Panc1 (cell line): ENCODE measurements around the gene SCRG1. TPM values are rescaled to one million over a fixed set of nuclear protein-coding genes. Genes with fewer than 3 reads are reported as not detected.

Experiments
- ATAC-seq: fragments of 200-7000 bp; cut with Tn5 transposase; 2 replicates; pipeline ENCODE4 v1.9.1; 2020; ENCODE audit warnings: mild to moderate bottlenecking, moderate library complexity
- BruUV-seq: library from RNA; stranded (reverse); fragments of 400-500 nt; replicated peaks from 2 replicates; lab custom pipeline; 2021; lab: Mats Ljungman, UMichigan
- CTCF ChIA-PET: fragments of 300-600 bp; sonication (Branson Sonifier 250); formaldehyde crosslinking; loops from one replicate; lab custom pipeline; 2022; ENCODE audit warnings: antibody characterized with exemption; lab: Charles Lee
- POLR2A ChIA-PET: fragments of 300-600 bp; sonication (Branson Sonifier 250); formaldehyde crosslinking; loops from one replicate; lab custom pipeline; 2022; ENCODE audit warnings: antibody characterized with exemption; lab: Charles Lee
- DNase-seq: peaks from one replicate; pipeline ENCODE4 v3.0.0-alpha.2; 2010; ENCODE audit warnings: low read depth, low spot score
- H3K27ac ChIP-seq: 2 replicates; pipeline ENCODE4 v1.5.1; 2011; ENCODE audit warnings: mild to moderate bottlenecking, low read length, inconsistent platforms
- H3K27me3 ChIP-seq: fragments of 200-500 bp; sonication (Bioruptor generic); 2 replicates; pipeline ENCODE4 v1.6.0; 2014; ENCODE audit warnings: low read length, inconsistent platforms; ENCODE audit not compliant: control insufficient read depth, insufficient read depth
- H3K36me3 ChIP-seq: fragments of 200-500 bp; sonication (Bioruptor generic); 2 replicates; pipeline ENCODE4 v1.5.1; 2014; ENCODE audit warnings: inconsistent platforms, mild to moderate bottlenecking, low read length, moderate library complexity; ENCODE audit not compliant: control insufficient read depth, insufficient read depth
- H3K4me1 ChIP-seq: 2 replicates; pipeline ENCODE4 v1.5.1; 2011; ENCODE audit warnings: inconsistent platforms, mild to moderate bottlenecking, low read length, moderate library complexity; ENCODE audit not compliant: control insufficient read depth, insufficient read depth
- H3K4me3 ChIP-seq, 2 experiments: 2 replicates each; pipeline ENCODE4 v1.5.1; 2011 to 2012; ENCODE audit warnings: low read depth in 2 of 2, low read length in 2 of 2, mild to moderate bottlenecking in 2 of 2, inconsistent platforms in 1 of 2, moderate library complexity in 1 of 2
- H3K9me3 ChIP-seq: fragments of 200-500 bp; sonication (Bioruptor generic); 2 replicates; pipeline ENCODE4 v1.5.1; 2014; ENCODE audit warnings: low read depth, mild to moderate bottlenecking, inconsistent platforms, low read length, moderate library complexity; ENCODE audit not compliant: control insufficient read depth, insufficient read depth
- POLR2AphosphoS5 ChIP-seq: IDR thresholded peaks from 2 replicates; pipeline ENCODE4 v1.6.1; 2012; ENCODE audit warnings: mild to moderate bottlenecking, low read depth, low read length, moderate library complexity
- REST ChIP-seq, 2 experiments: IDR thresholded peaks; 2 replicates each; pipeline ENCODE4 v1.6.1; 2011 to 2012; ENCODE audit warnings: low read depth in 2 of 2, control low read depth in 1 of 2, low read length in 1 of 2, mild to moderate bottlenecking in 1 of 2, moderate library complexity in 1 of 2; ENCODE audit not compliant: insufficient read depth in 1 of 2
- SIN3A ChIP-seq: IDR thresholded peaks from 2 replicates; pipeline ENCODE4 v1.6.1; 2012; ENCODE audit warnings: low read depth, mild to moderate bottlenecking, low read length, moderate library complexity, borderline replicate concordance; ENCODE audit not compliant: insufficient read depth
- TCF7L2 ChIP-seq: IDR thresholded peaks from 2 replicates; pipeline ENCODE4 v1.6.1; 2011; ENCODE audit warnings: mild to moderate bottlenecking, low read depth, low read length, inconsistent platforms
- in situ Hi-C: cut with HindIII; loops from 2 replicates; pipeline ENCODE4 v1.10.0; 2016; ENCODE audit warnings: low sequenced_read_pairs, low pct_unique_long_range_greater_than_20kb
- intact Hi-C: fragments of 100-400 bp; cut with micrococcal nuclease; formaldehyde crosslinking; loops from one replicate; pipeline ENCODE4 v1.10.0; 2022; ENCODE audit not compliant: unreplicated experiment
- total RNA-seq: library from RNA; stranded (reverse); gene quantifications from one replicate; pipeline ENCODE4 v1.2.1, GENCODE V29; 2021; ENCODE audit not compliant: unreplicated experiment
- TF ChIP-seq, protein P1 (sequence below): fragments of 450-650 bp; IDR thresholded peaks from 2 replicates; pipeline ENCODE4 v1.5.1; 2017; ENCODE audit warnings: mild to moderate bottlenecking

Gene SCRG1
- total RNA-seq, 1 experiment from 2014 or later, result not detected

DNA sequence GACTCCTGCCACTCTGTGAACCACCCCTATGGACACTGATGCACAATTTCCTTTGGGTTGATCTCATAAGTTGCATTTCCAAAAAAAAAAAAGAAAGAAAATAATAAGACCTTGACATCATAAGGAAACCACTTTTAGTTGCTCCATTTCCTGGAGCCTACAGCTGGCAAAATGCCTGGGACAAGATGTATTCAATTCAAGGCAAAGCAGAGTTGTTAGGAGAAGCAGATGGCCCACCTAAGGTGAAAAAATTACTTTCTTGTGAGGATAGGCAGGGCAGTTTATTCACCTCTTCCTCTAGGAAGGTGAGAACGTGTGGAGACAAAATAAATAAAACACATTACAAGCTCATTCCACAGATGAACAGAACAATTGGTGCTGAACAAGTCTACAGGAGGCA is 14.1 kb upstream of the SCRG1 start:
- no peak overlapping the region for H3K4me3 ChIP-seq
- TF ChIP-seq, protein P1, sequence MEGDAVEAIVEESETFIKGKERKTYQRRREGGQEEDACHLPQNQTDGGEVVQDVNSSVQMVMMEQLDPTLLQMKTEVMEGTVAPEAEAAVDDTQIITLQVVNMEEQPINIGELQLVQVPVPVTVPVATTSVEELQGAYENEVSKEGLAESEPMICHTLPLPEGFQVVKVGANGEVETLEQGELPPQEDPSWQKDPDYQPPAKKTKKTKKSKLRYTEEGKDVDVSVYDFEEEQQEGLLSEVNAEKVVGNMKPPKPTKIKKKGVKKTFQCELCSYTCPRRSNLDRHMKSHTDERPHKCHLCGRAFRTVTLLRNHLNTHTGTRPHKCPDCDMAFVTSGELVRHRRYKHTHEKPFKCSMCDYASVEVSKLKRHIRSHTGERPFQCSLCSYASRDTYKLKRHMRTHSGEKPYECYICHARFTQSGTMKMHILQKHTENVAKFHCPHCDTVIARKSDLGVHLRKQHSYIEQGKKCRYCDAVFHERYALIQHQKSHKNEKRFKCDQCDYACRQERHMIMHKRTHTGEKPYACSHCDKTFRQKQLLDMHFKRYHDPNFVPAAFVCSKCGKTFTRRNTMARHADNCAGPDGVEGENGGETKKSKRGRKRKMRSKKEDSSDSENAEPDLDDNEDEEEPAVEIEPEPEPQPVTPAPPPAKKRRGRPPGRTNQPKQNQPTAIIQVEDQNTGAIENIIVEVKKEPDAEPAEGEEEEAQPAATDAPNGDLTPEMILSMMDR, result no peak
- TF ChIP-seq SIN3A, result no peak
- TF ChIP-seq TCF7L2, result no peak
- TF ChIP-seq REST (IDR thresholded peaks at IDR 0.05; ENCODE audit: insufficient read depth in 1 of 2, low read depth in 2 of 2, low read length in 1 of 2), result no peak
- TF ChIP-seq POLR2AphosphoS5, result no peak
- no peaks in the 10 kb centered on the region for H3K4me1 ChIP-seq
- CTCF ChIA-PET, result no interaction called here
- H3K27me3 ChIP-seq, result no peaks in the 10 kb centered on the region
- DNase-seq (no peak), ATAC-seq (no peak)
- no TSS peak for BruUV-seq
- H3K27ac ChIP-seq, result no peak overlapping the region
- H3K9me3 ChIP-seq, result no peaks in the 10 kb centered on the region
- intact Hi-C loops, result no loop called here
- POLR2A ChIA-PET, result no interaction called here
- in situ Hi-C loops, result no loop called here
- H3K36me3 ChIP-seq, result no peaks in the 10 kb centered on the region

DNA sequence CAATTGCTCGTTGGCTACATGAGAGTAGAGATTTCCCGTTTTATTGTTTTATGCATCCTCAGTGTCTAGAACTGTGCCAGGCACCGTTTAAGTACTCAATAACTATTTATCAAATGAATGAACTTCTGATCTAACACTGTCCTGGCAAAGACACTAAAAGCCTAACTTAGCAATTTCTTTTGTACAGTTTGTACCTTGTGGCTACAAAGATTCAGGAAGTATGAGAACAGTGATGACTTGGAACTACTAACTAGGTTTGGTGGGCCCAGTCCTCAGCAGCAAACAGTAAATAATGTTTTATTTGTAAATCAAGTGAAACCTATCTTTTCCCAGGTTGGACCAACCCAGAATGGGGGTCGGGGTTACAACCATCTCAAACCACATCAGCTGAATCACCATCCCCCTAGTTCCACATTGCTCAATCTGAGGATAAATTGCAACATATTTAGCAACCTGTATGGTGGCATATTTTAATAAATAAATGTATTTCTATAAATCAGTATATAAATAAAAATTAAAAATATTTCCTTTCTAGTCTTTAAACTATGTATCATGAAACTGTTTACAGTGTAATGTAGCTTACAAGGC is 12.3 kb upstream of the SCRG1 start:
- in situ Hi-C loops, result no loop called here
- intact Hi-C loops, result no loop called here
- H3K4me3 ChIP-seq, result no peak overlapping the region
- no peak overlapping the region for H3K27ac ChIP-seq
- ChIA-PET CTCF (no interaction called here), POLR2A (no interaction called here)
- no peak for ATAC-seq
- no peaks in the 10 kb centered on the region for H3K27me3 ChIP-seq
- no TSS peak for BruUV-seq
- H3K36me3 ChIP-seq, result no peaks in the 10 kb centered on the region
- TF ChIP-seq TCF7L2 (no peak), SIN3A (no peak), REST (IDR thresholded peaks at IDR 0.05; ENCODE audit: insufficient read depth in 1 of 2, low read depth in 2 of 2, low read length in 1 of 2) (no peak), POLR2AphosphoS5 (no peak)
- TF ChIP-seq, protein P1, result no peak
- H3K9me3 ChIP-seq, result no peaks in the 10 kb centered on the region
- H3K4me1 ChIP-seq, result no peaks in the 10 kb centered on the region
- DNase-seq, result no peak
